SK-N-SH (cell line): ENCODE measurements around the gene EBLN1. TPM values are rescaled to one million over a fixed set of nuclear protein-coding genes. Genes with fewer than 3 reads are reported as not detected.

Experiments used
- CTCF ChIA-PET: fragments of 300-600, 350-600 bp; formaldehyde crosslinking; extraction: SDS; loops from one replicate; lab custom pipeline; 2021; lab: Yijun Ruan, JAX
- POLR2A ChIA-PET: fragments of 350-600 bp; sonication (Branson Sonifier 250); formaldehyde crosslinking; extraction: SDS; loops from one replicate; lab custom pipeline; 2020; ENCODE audit warnings: antibody characterized with exemption, inconsistent platforms; lab: Yijun Ruan, JAX
- DNase-seq: peaks from one replicate; pipeline ENCODE4 v3.0.0; 2012
- H2AFZ ChIP-seq: fragments of 200-600 bp; sonication (generic); 2 replicates; pipeline ENCODE4 v1.8.1; 2016; ENCODE audit warnings: antibody characterized with exemption, mild to moderate bottlenecking, low read depth
- H3F3A ChIP-seq: fragments of 200-600 bp; sonication (generic); replicated peaks from 2 replicates; pipeline ENCODE3; 2016; ENCODE audit warnings: antibody characterized with exemption, mild to moderate bottlenecking; ENCODE audit not compliant: insufficient read depth
- H3K27ac ChIP-seq, 2 experiments: fragments of 200-500 bp in 1 of 2; fragments of 200-600 bp in 1 of 2; sonication (Bioruptor generic) in 1 of 2; sonication (generic), shearing (Covaris generic) in 1 of 2; 2 replicates each; pipeline versions ENCODE4 v1.5.1 to v1.6.1; 2014 to 2016; ENCODE audit warnings: low read depth in 2 of 2, inconsistent platforms in 1 of 2, low read length in 1 of 2, mild to moderate bottlenecking in 1 of 2, mixed read lengths in 1 of 2
- H3K27me3 ChIP-seq: fragments of 200-600 bp; sonication (generic), shearing (Covaris generic); 2 replicates; pipeline ENCODE4 v1.6.1; 2016; ENCODE audit warnings: mixed run types; ENCODE audit not compliant: insufficient read depth
- H3K36me3 ChIP-seq, 2 experiments: fragments of 200-500 bp in 1 of 2; fragments of 200-600 bp in 1 of 2; sonication (Bioruptor generic) in 1 of 2; sonication (generic) in 1 of 2; replicated peaks in 1 of 2; 2 replicates each; pipeline versions ENCODE3 to v1.5.1; 2014 to 2016; ENCODE audit warnings: low read length in 1 of 2, mild to moderate bottlenecking in 1 of 2; ENCODE audit not compliant: insufficient read depth in 2 of 2, control insufficient read depth in 1 of 2
- H3K4me1 ChIP-seq, 2 experiments: fragments of 200-500 bp in 1 of 2; fragments of 200-600 bp in 1 of 2; sonication (Bioruptor generic) in 1 of 2; sonication (generic), shearing (Covaris generic) in 1 of 2; 2 replicates each; pipeline versions ENCODE4 v1.5.1 to v1.6.1; 2014 to 2016; ENCODE audit warnings: low read depth in 1 of 2, low read length in 1 of 2, mixed run types in 1 of 2; ENCODE audit not compliant: insufficient read depth in 2 of 2, control insufficient read depth in 1 of 2
- H3K4me2 ChIP-seq: fragments of 200-600 bp; sonication (generic), shearing (Covaris generic); 2 replicates; pipeline ENCODE4 v1.6.1; 2017; ENCODE audit warnings: mixed run types
- H3K4me3 ChIP-seq, 2 experiments: fragments of 200-500 bp in 1 of 2; fragments of 200-600 bp in 1 of 2; sonication (Bioruptor generic) in 1 of 2; sonication (generic), shearing (Covaris generic) in 1 of 2; 2 replicates each; pipeline versions ENCODE4 v1.5.1 to v1.8.1; 2014 to 2016; ENCODE audit warnings: low read depth in 2 of 2, inconsistent platforms in 1 of 2, low read length in 1 of 2, mild to moderate bottlenecking in 1 of 2, mixed read lengths in 1 of 2, moderate library complexity in 1 of 2
- H3K79me2 ChIP-seq: fragments of 200-600 bp; sonication (generic); 2 replicates; pipeline ENCODE4 v1.8.1; 2017; ENCODE audit warnings: mild to moderate bottlenecking; ENCODE audit not compliant: insufficient read depth
- H3K9ac ChIP-seq: fragments of 200-600 bp; sonication (generic); 2 replicates; pipeline ENCODE4 v1.6.1; 2017; ENCODE audit warnings: mixed run types
- H3K9me2 ChIP-seq: fragments of 200-600 bp; sonication (generic); 2 replicates; pipeline ENCODE4 v1.6.1; 2017; ENCODE audit warnings: mixed run types
- H3K9me3 ChIP-seq: fragments of 200-600 bp; sonication (generic); 2 replicates; pipeline ENCODE4 v1.6.1; 2017; ENCODE audit warnings: mixed run types, mild to moderate bottlenecking, moderate library complexity
- H4K20me1 ChIP-seq: fragments of 200-600 bp; sonication (generic); 2 replicates; pipeline ENCODE4 v1.6.1; 2017; ENCODE audit warnings: mild to moderate bottlenecking, mixed run types; ENCODE audit not compliant: insufficient read depth
- CHD2 ChIP-seq: fragments of 150-350 bp; IDR thresholded peaks from 2 replicates; pipeline ENCODE4 v1.6.1; 2018; ENCODE audit warnings: low read length; ENCODE audit not compliant: partially characterized antibody
- ELF1 ChIP-seq: IDR thresholded peaks from 2 replicates; pipeline ENCODE4 v1.4.0; 2012
- EZH2phosphoT487 ChIP-seq: fragments of 200-600 bp; sonication (generic); IDR thresholded peaks from 2 replicates; pipeline ENCODE4 v1.6.1; 2017; ENCODE audit warnings: low read depth, mixed run types, mild to moderate bottlenecking, antibody characterized with exemption, moderate library complexity, borderline replicate concordance
- FOSL2 ChIP-seq: IDR thresholded peaks from 2 replicates; pipeline ENCODE4 v1.4.0; 2012; ENCODE audit warnings: low read depth, mild to moderate bottlenecking, moderate library complexity, borderline replicate concordance
- FOXM1 ChIP-seq: IDR thresholded peaks from 2 replicates; pipeline ENCODE4 v1.4.0; 2012; ENCODE audit warnings: low read depth, mild to moderate bottlenecking
- GATA2 ChIP-seq: sonication (generic); formaldehyde crosslinking; IDR thresholded peaks from 2 replicates; pipeline ENCODE4 v1.5.0; 2020; ENCODE audit warnings: mild to moderate bottlenecking, missing genetic modification reagents
- NFIC ChIP-seq: IDR thresholded peaks from 2 replicates; pipeline ENCODE4 v1.4.0; 2012; ENCODE audit warnings: borderline replicate concordance
- NRF1 ChIP-seq: IDR thresholded peaks from 2 replicates; pipeline ENCODE4 v1.6.1; 2012; ENCODE audit warnings: low read depth, mild to moderate bottlenecking, low read length
- RAD21 ChIP-seq: IDR thresholded peaks from 2 replicates; pipeline ENCODE4 v1.6.1; 2012; ENCODE audit warnings: mild to moderate bottlenecking, low read length
- RXRA ChIP-seq: IDR thresholded peaks from 2 replicates; pipeline ENCODE4 v1.4.0; 2012; ENCODE audit warnings: low read depth, mild to moderate bottlenecking, borderline replicate concordance
- SIN3A ChIP-seq: IDR thresholded peaks from 2 replicates; pipeline ENCODE4 v1.6.1; 2012; ENCODE audit warnings: low read depth, mild to moderate bottlenecking, low read length, moderate library complexity, borderline replicate concordance
- TAF1 ChIP-seq: IDR thresholded peaks from 2 replicates; pipeline ENCODE4 v1.6.1; 2012; ENCODE audit warnings: low read depth, mild to moderate bottlenecking, low read length, moderate library complexity, borderline replicate concordance
- TEAD4 ChIP-seq: IDR thresholded peaks from 2 replicates; pipeline ENCODE4 v1.4.0; 2012; ENCODE audit warnings: mild to moderate bottlenecking, borderline replicate concordance; ENCODE audit not compliant: insufficient read depth
- WGBS: methylation state at CpG from one replicate; pipeline ENCODE4 v1.1.6; 2017; ENCODE audit warnings: low lambda C conversion rate; 5-methylcytosine and 5-hydroxymethylcytosine counted together
- polyA plus RNA-seq, 3 experiments: library from polyadenylated mRNA; depleted of rRNA; stranded (reverse); fragments of >200 nt; gene quantifications; 2 replicates each; pipeline ENCODE4 v1.2.3, GENCODE V29; 2012
- TF ChIP-seq, protein P1 (sequence below): fragments of 200-600 bp; sonication (generic); IDR thresholded peaks from 2 replicates; pipeline ENCODE4 v1.6.1; 2017; ENCODE audit warnings: antibody characterized with exemption, mild to moderate bottlenecking, moderate library complexity

Gene EBLN1
- polyA plus RNA-seq, 1 of the 3 experiments (the other 2 are of a cell fraction): not detected

DNA sequence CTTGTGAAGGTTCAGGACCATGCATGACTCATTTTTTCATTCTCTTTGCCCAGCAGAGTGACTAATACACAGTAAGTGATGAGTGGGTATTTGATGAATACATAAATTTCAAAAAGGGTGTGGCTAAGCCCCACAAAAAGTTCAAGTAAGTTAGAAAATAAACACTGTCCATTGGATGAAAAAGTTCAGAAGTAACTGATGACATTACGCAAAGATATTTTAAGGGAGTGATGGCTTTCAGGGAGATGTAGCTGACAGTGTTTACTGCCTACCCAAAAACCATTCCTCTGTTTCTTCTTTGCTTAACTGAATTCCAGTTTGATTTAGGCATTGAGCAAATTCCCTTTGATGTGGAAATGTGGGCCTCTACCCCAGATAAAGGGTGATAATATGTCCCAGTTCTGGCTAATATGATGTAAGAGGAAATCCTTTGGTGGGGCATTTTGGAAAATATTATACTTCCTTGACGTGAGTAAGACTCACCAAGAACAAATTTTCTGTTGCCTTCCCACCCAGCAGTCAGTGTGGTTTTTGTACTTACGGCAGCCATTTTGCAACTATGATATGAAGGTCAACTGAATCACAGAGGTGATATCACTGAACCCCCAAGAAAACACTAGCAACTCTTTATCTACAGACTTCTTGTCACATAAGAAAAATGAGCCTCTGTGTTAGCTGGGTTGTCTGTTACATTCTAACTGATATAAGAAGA is 29.0 kb upstream of the EBLN1 start (continued):
- peak; percentile 39; the same call in 1 of the 2 replicates for TF ChIP-seq NFIC
- TF ChIP-seq RXRA: peak; percentile 54; the same call in 1 of the 2 replicates
- TF ChIP-seq CHD2: no peak
- no peak for TF ChIP-seq SIN3A

DNA sequence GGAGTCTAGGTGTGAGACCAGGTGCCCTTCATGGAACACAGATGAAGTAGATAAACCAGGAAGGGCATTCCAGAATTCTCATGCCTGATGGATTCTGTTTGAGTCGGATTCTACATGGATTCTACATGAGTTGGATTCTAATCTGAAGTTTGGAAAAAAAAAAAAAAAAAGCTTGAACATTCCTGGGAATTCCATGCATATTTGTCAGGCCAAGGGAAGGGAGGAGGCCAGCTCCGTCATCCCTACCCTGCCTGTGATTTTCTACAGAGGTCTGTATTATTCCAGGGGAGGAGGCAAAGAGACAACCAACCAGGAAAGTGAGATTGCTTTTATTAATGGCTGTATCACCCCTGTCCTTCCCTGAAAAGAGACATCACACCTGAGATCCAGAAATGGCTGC is 27.8 kb upstream of the EBLN1 start:
- no peak for DNase-seq
- no peaks in the 10 kb centered on the region; a peak in 1 of 4 replicates for H3K4me1 ChIP-seq
- no peaks in the 10 kb centered on the region for H4K20me1 ChIP-seq
- H3K4me2 ChIP-seq: no peak overlapping the region
- no peak overlapping the region for H3K4me3 ChIP-seq
- POLR2A ChIA-PET: no interaction called here
- H3K9me2 ChIP-seq: no peaks in the 10 kb centered on the region
- TF ChIP-seq TEAD4 (no peak), NRF1 (no peak), FOSL2 (no peak), TAF1 (no peak), GATA2 (CRISPR knock-in tag) (no peak), EZH2phosphoT487 (no peak), ELF1 (no peak)
- TF ChIP-seq, protein P1, sequence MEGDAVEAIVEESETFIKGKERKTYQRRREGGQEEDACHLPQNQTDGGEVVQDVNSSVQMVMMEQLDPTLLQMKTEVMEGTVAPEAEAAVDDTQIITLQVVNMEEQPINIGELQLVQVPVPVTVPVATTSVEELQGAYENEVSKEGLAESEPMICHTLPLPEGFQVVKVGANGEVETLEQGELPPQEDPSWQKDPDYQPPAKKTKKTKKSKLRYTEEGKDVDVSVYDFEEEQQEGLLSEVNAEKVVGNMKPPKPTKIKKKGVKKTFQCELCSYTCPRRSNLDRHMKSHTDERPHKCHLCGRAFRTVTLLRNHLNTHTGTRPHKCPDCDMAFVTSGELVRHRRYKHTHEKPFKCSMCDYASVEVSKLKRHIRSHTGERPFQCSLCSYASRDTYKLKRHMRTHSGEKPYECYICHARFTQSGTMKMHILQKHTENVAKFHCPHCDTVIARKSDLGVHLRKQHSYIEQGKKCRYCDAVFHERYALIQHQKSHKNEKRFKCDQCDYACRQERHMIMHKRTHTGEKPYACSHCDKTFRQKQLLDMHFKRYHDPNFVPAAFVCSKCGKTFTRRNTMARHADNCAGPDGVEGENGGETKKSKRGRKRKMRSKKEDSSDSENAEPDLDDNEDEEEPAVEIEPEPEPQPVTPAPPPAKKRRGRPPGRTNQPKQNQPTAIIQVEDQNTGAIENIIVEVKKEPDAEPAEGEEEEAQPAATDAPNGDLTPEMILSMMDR: no peak
- no peak overlapping the region for H2AFZ ChIP-seq
- H3K36me3 ChIP-seq: no peaks in the 10 kb centered on the region
- CTCF ChIA-PET: no interaction called here
- WGBS: 54% methylated on average over 2 of the region's 2 CpGs
- no peak overlapping the region for H3K27ac ChIP-seq
- no peaks in the 10 kb centered on the region for H3K79me2 ChIP-seq
- H3K9me3 ChIP-seq: 0 out of 2 replicates have a peak, but pooled peaks cover 3% of the 10 kb centered on the region
- no peaks in the 10 kb centered on the region for H3K27me3 ChIP-seq
- H3F3A ChIP-seq: peaks cover 12% of the 10 kb centered on the region
- H3K9ac ChIP-seq: no peak overlapping the region

DNA sequence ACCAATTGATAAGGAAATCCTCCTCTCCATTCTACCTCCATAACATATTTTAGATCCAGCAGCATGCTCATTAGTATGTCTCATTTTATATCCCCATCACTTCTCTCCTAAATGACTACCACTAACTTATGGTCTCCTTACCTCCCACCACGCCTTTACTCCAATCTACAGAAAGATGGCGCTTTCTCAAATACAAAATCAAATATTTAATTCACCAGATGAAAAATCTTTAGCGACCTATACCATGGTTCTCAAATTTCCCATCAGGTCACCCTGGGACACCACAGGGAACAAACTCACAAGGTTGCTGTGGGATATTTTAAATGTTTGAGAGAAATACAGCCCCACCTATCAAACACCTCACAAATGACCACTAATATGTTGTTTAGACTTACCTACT is 27.0 kb upstream of the EBLN1 start:
- POLR2A ChIA-PET: no interaction called here

More for the DNA sequence above, 27.0 kb upstream of the EBLN1 start:
- Histone ChIP-seq H3K4me2 (no peak overlapping the region), H3K9me2 (no peaks in the 10 kb centered on the region), H3K4me1 (no peaks in the 10 kb centered on the region; a peak in 1 of 4 replicates), H3F3A (peaks cover 12% of the 10 kb centered on the region), H3K36me3 (no peaks in the 10 kb centered on the region), H3K4me3 (no peak overlapping the region), H3K9me3 (0 out of 2 replicates have a peak, but pooled peaks cover 3% of the 10 kb centered on the region), H3K27ac (no peak overlapping the region), H4K20me1 (no peaks in the 10 kb centered on the region), H3K9ac (no peak overlapping the region), H2AFZ (no peak overlapping the region), H3K79me2 (no peaks in the 10 kb centered on the region), H3K27me3 (no peaks in the 10 kb centered on the region)
- 86% methylated on average over 3 of the region's 3 CpGs for WGBS
- no peak for TF ChIP-seq CHD2
- no peak for TF ChIP-seq SIN3A
- TF ChIP-seq, protein P1: peak; percentile 9; the same call in 1 of the 2 replicates
- TF ChIP-seq RAD21: no peak
- no peak for TF ChIP-seq FOXM1
- TF ChIP-seq NFIC: no peak
- no peak for TF ChIP-seq ELF1
- TF ChIP-seq, all 33 proteins: peak for 1
- CTCF ChIA-PET: no interaction called here
- no peak for DNase-seq
